HG02973 (cell line): ENCODE results near the gene CHRNA9.
"Not testable (repeated sequence)": the region's sequence is repeated elsewhere in the genome, so short reads cannot be mapped to it uniquely, and the experiment has no call there.

Experiments used
- ATAC-seq: cut with Tn5 transposase; IDR thresholded peaks from one replicate; pipeline ENCODE4 v1.9.1; 2021; ENCODE audit warnings: moderate library complexity; ENCODE audit not compliant: unreplicated experiment

The CHRNA9 gene

GRCh38 chr4:40378619-40379018 is 43.5 kb downstream of the CHRNA9 start:
- no peak for ATAC-seq

- no peak for ATAC-seq
Observed at GRCh38 chr4:40379248-40379647, 44.1 kb downstream of the CHRNA9 start.

- ATAC-seq: no peak
Observed at GRCh38 chr4:40380647-40381046, 45.5 kb downstream of the CHRNA9 start.

GRCh38 chr4:40388239-40388638 is 53.1 kb downstream of the CHRNA9 start:
- no peak for ATAC-seq

- no peak for ATAC-seq
Observed at GRCh38 chr4:40389986-40390385, 54.9 kb downstream of the CHRNA9 start.

GRCh38 chr4:40392241-40392640 is 57.1 kb downstream of the CHRNA9 start:
- not testable (repeated sequence) for ATAC-seq

GRCh38 chr4:40394236-40394635 is 59.1 kb downstream of the CHRNA9 start:
- ATAC-seq: no peak

- no peak for ATAC-seq
Observed at GRCh38 chr4:40395166-40395900, 60.2 kb downstream of the CHRNA9 start.

GRCh38 chr4:40395908-40396793 is 61.0 kb downstream of the CHRNA9 start:
- no peak for ATAC-seq

- ATAC-seq: no peak
Observed at GRCh38 chr4:40399578-40399977, 64.4 kb downstream of the CHRNA9 start.

- no peak for ATAC-seq
Observed at GRCh38 chr4:40401096-40401495, 66.0 kb downstream of the CHRNA9 start.

- ATAC-seq: no peak
Observed at GRCh38 chr4:40401631-40402030, 66.5 kb downstream of the CHRNA9 start.

- no peak for ATAC-seq
Observed at GRCh38 chr4:40402556-40402955, 67.4 kb downstream of the CHRNA9 start.

- no peak for ATAC-seq
Observed at GRCh38 chr4:40403081-40403480, 67.9 kb downstream of the CHRNA9 start.
